Right cardiac atrium (tissue), 5 donors: ENCODE data around the gene HSD17B3. TPM values are rescaled to one million over a fixed set of nuclear protein-coding genes. Genes with fewer than 3 reads are reported as not detected.
A peak's percentile ranks its signal among the peaks of the same experiment; 100 is the strongest.
"Not testable (repeated sequence)": the region's sequence is repeated elsewhere in the genome, so short reads cannot be mapped to it uniquely, and the experiment has no call there.

Source experiments
- ATAC-seq, 2 donors: fragments of 200-7000 bp; cut with Tn5 transposase; one replicate each; pipeline versions ENCODE4 v1.8.0 to v1.9.1; 2020; ENCODE audit warnings: moderate library complexity in 2 of 2, mild to moderate bottlenecking in 1 of 2
- DNase-seq, 3 donors: peaks; one replicate each; pipeline ENCODE4 v3.0.0-alpha.2; 2020
- H3K27ac ChIP-seq: one replicate; pipeline ENCODE4 v1.5.1; 2013; ENCODE audit warnings: mild to moderate bottlenecking, low read length, control low read depth, moderate library complexity
- H3K27me3 ChIP-seq: one replicate; pipeline ENCODE4 v1.6.1; 2013; ENCODE audit not compliant: control insufficient read depth, insufficient read depth
- H3K4me1 ChIP-seq: one replicate; pipeline ENCODE4 v1.6.1; 2013; ENCODE audit warnings: low read length; ENCODE audit not compliant: control insufficient read depth, insufficient read depth
- H3K4me3 ChIP-seq: one replicate; pipeline ENCODE4 v1.5.1; 2013; ENCODE audit warnings: low read length, control low read depth
- H3K9me3 ChIP-seq: one replicate; pipeline ENCODE4 v1.6.1; 2013; ENCODE audit warnings: low read length; ENCODE audit not compliant: control insufficient read depth
- WGBS: extraction: QIAGEN DNeasy Blood & Tissue Kit; methylation state at CpG from one replicate; pipeline ENCODE4 v1.1.7; 2013; 5-methylcytosine and 5-hydroxymethylcytosine counted together
- intact Hi-C, 4 donors: fragments of 100-400 bp; cut with DNase I; formaldehyde crosslinking; loops; one replicate each; pipeline versions ENCODE4 v1.11.0 to v1.14.0; 2022 to 2023
- polyA plus RNA-seq: library from polyadenylated mRNA; stranded (reverse); fragments of 200-250 nt; gene quantifications from one replicate; pipeline ENCODE4 v1.2.3, GENCODE V29; 2013
- total RNA-seq, 4 donors: library from RNA; stranded (reverse); fragmentation: NEBNext Ultra II Directional; extraction: Animal tissue kit (Norgen Biotek cat#: 25700); gene quantifications; one replicate each; pipeline ENCODE4 v1.2.1, GENCODE V29; 2021
- donor health status: healthy with polysubstance abuse.
- donor health status: DM: no; HTN: yes; CAD: no.
- donor health status: DM: no; HTN: no; CAD: no.
- donor health status: DM: no; HTN: yes; CAD: no; lungs with severe emphysema.
- donor health status: DM: yes; HTN: yes; CAD: no.

HSD17B3 gene
- total and polyA plus RNA-seq, 5 donors = 0.99 to 1.8 (median 1.2) TPM

DNA sequence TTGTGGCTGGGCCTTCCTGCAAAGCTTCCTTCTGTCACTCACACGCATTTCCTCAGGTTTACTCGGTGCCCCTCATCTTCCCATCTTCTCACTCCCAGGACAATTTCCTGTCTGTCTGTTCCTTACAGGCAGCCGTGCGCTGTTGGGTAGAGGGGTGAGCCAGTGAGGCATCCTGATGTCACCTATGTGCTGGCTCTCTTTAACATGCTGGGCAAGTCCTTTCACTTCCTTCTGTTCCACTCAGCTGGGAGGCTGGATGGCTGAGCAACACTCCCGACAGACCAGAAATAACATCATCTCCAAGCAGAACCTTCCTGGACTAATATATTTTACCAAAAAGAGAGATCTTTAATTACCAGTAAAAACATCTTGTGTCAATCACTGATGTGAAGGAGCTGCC, 103.0 kb downstream of the HSD17B3 start:
- no peaks in the 10 kb centered on the region for H3K9me3 ChIP-seq
- H3K27ac ChIP-seq = no peak overlapping the region
- DNase-seq = no peak
- no peaks in the 10 kb centered on the region for H3K4me1 ChIP-seq
- intact Hi-C loops = no loop called here
- 65% methylated on average over 5 of the region's 5 CpGs for WGBS
- no peak for ATAC-seq
- no peaks in the 10 kb centered on the region for H3K27me3 ChIP-seq
- no peak overlapping the region for H3K4me3 ChIP-seq

GRCh38 chr9:96195541-96195940, 106.4 kb downstream of the HSD17B3 start:
- Histone ChIP-seq H3K4me1 (no peaks in the 10 kb centered on the region), H3K4me3 (no peak overlapping the region), H3K9me3 (peaks cover 2% of the 10 kb centered on the region), H3K27ac (no peak overlapping the region), H3K27me3 (no peaks in the 10 kb centered on the region)
- intact Hi-C loops = no loop called here
- DNase-seq (no peak), ATAC-seq (no peak)
- 65% methylated on average over 3 of the region's 3 CpGs for WGBS

DNA sequence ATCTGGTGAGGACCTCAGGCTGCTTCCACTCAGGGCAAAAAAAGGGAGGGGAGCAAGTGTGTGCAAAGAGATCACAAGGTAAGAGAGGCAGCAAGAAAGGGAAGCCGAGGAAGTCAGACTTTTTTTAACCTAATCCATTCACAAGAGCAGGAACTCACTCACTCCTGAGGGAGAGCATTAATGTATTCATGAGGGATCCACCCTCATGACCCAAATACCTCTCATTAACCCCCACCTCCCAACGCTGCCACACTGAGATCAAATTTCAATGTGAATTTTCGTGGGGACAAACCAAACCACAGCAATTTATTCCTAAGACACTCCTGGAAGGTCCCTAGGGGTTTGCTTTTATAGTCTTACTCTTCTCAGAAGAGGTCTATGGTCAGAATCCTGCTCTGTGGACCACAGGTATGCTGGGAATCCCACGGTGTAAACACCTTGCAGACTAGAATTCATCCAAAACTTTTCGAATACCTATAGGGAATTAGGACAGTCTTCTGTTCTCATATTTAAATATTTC, 108.7 kb downstream of the HSD17B3 start:
- no peaks in the 10 kb centered on the region for H3K4me1 ChIP-seq
- intact Hi-C loops = no loop called here
- 79% methylated on average over 5 of the region's 5 CpGs for WGBS
- DNase-seq (no peak), ATAC-seq (no peak)
- no peak overlapping the region for H3K4me3 ChIP-seq
- H3K9me3 ChIP-seq = peaks cover 2% of the 10 kb centered on the region
- no peaks in the 10 kb centered on the region for H3K27me3 ChIP-seq
- H3K27ac ChIP-seq = no peak overlapping the region

- DNase-seq (no peak), ATAC-seq (no peak)
- Histone ChIP-seq H3K27ac (no peak overlapping the region), H3K27me3 (no peaks in the 10 kb centered on the region), H3K4me1 (no peaks in the 10 kb centered on the region), H3K9me3 (peaks cover 2% of the 10 kb centered on the region), H3K4me3 (no peak overlapping the region)
- intact Hi-C loops = no loop called here
These were observed 109.3 kb downstream of the HSD17B3 start for GRCh38 chr9:96192710-96193109.

GRCh38 chr9:96189995-96190394, 112.0 kb downstream of the HSD17B3 start:
- no peak for DNase-seq
- 80% methylated on average over 2 of the region's 2 CpGs for WGBS
- H3K4me1 ChIP-seq = no peaks in the 10 kb centered on the region
- ATAC-seq = no peak
- no peak overlapping the region for H3K27ac ChIP-seq
- peaks cover 2% of the 10 kb centered on the region for H3K9me3 ChIP-seq
- intact Hi-C loops = no loop called here
- no peak overlapping the region for H3K4me3 ChIP-seq
- no peaks in the 10 kb centered on the region for H3K27me3 ChIP-seq

- DNase-seq, H3K27me3 ChIP-seq, H3K9me3 ChIP-seq, H3K4me1 ChIP-seq, ATAC-seq, H3K27ac ChIP-seq, H3K4me3 ChIP-seq, intact Hi-C loops: not testable (repeated sequence)
- WGBS = 84% methylated on average over 2 of the region's 2 CpGs
These were observed 112.4 kb downstream of the HSD17B3 start for GRCh38 chr9:96189581-96189980.

DNA sequence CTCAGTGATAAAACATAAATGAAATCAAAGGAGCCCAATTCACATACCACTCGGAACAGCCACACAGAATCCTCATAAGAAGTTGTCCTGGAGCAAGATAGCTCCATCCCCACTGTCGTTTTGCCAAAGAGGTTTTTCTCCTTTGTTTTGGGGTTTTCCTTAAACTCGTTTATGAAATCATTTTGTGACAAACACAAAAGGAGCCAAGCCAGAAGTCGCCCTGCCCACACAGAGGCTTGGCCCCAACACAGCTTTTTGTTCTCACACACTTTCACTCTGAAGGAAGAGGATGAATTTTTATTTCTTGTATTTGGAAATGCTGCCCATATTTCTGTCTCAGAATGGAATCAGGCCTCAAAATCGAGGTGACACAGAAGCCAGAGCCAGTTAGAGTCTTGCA, 113.4 kb downstream of the HSD17B3 start:
- Histone ChIP-seq H3K9me3 (peaks cover 2% of the 10 kb centered on the region), H3K4me3 (no peak overlapping the region), H3K4me1 (no peaks in the 10 kb centered on the region), H3K27me3 (no peaks in the 10 kb centered on the region), H3K27ac (no peak overlapping the region)
- intact Hi-C loops = no loop called here
- WGBS = 49% methylated on average over 5 of the region's 5 CpGs
- no peak for ATAC-seq
- DNase-seq = no peak

DNA sequence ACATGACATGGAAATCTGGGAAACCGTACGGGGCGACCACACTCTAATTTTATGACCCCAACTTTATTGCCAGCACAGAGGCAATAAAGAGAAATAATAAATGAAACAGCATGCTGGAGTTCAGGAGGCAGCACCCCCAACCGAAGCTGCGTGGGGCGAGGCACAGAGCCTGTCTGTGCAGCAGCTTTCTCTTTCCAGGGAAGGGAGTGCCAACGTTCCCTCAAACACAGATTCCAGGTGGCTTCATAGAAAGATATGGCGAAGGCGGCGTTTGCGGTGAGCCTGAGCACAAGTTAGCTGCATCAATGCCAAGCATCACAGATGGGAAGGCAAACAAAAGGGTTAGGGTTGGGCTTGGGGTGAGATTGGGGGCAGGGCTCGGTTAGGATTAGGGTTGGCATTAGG, 114.8 kb downstream of the HSD17B3 start:
- Histone ChIP-seq H3K4me1 (no peaks in the 10 kb centered on the region), H3K27ac (no peak overlapping the region)

DNA sequence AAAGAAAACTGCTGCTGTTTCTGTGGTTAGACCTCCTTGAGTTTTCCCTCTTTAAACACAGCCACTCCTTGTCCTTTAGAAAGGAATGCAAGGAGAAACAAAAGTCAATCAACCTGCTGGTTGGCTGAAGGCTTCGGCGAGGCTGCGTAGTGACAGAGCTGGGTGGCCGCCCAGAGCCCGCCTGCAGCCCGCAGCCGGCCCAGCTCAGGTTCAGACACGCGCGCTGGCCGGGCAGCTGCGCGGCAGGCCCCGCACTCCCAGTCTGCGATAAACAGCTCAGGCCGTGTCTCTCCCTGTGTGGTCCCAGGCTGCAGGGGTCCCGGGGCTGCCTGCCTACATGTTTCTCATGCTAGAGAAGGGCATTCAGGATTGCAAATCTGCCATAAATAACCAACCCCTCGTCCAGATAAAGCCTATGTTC, 115.4 kb downstream of the HSD17B3 start:
- H3K4me1 ChIP-seq = no peaks in the 10 kb centered on the region
- H3K27me3 ChIP-seq = no peaks in the 10 kb centered on the region
- intact Hi-C loops = no loop called here
- H3K4me3 ChIP-seq = no peak overlapping the region
- H3K27ac ChIP-seq = no peak overlapping the region
- peak; percentile 19 to 72 (median 58) for DNase-seq
- H3K9me3 ChIP-seq = peaks cover 2% of the 10 kb centered on the region
- 13% methylated on average over 18 of the region's 18 CpGs for WGBS
- peak; percentile 66 to 81 for ATAC-seq

More for the DNA sequence above, 114.8 kb downstream of the HSD17B3 start:
- intact Hi-C loops = no loop called here
- ATAC-seq (no peak), DNase-seq (no peak)
- Histone ChIP-seq H3K4me3 (no peak overlapping the region), H3K9me3 (peaks cover 2% of the 10 kb centered on the region), H3K27me3 (no peaks in the 10 kb centered on the region)
- WGBS = 77% methylated on average over 12 of the region's 12 CpGs

DNA sequence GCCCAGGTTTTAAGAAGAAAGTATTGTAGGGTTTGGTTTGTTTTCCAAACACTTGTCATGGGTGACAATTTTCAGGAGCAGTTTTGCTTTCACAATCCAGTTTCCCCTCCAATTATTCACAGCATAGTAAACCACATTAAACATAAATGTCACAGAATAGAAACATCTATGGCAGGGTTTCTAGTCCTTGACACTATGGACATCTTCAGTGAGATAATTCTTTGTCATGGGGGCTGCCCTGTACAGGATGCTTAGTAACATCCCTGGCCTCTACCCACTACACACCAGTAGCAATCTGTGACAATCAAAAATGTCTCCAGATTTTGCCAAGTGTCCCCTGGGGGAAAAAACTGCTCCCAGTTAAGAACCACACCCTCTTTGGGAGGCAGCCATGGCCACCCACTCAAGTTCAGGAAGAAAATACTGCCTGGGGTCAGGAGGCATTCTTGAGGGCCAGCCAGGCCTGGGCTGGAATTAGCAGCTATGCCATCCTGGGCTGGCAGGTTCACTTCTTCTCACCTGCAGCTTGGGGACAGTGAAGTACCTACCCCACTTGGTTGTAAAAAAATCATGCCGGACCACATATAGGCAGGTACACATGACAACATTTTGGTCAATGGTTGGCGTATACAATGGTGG, 116.3 kb downstream of the HSD17B3 start:
- H3K27me3 ChIP-seq = no peaks in the 10 kb centered on the region

More for the DNA sequence above, 116.3 kb downstream of the HSD17B3 start:
- DNase-seq = no peak
- H3K27ac ChIP-seq = no peak overlapping the region
- H3K9me3 ChIP-seq = no peaks in the 10 kb centered on the region
- WGBS = 94% methylated on average over 2 of the region's 2 CpGs
- H3K4me1 ChIP-seq = no peaks in the 10 kb centered on the region
- intact Hi-C loops = no loop called here
- no peak for ATAC-seq
- H3K4me3 ChIP-seq = no peak overlapping the region
